Epithelial cell of proximal tubule (primary cell): Measurements from ENCODE around the gene ENOPH1. TPM values are rescaled to one million over a fixed set of nuclear protein-coding genes. Genes with fewer than 3 reads are reported as not detected.
"Not testable (repeated sequence)": the region's sequence is repeated elsewhere in the genome, so short reads cannot be mapped to it uniquely, and the experiment has no call there.

Experiments used
- DNase-seq: peaks from one replicate; pipeline ENCODE4 v3.0.0-alpha.2; 2011; ENCODE audit warnings: low read depth
- H3K4me3 ChIP-seq: 2 replicates; pipeline ENCODE4 v1.5.1; 2011; ENCODE audit warnings: low read depth, mild to moderate bottlenecking, low read length
- CTCF ChIP-seq: conservative IDR thresholded peaks from 2 replicates; pipeline ENCODE4 v1.5.1; 2012; ENCODE audit warnings: low read depth, mild to moderate bottlenecking, low read length
- total RNA-seq: library from RNA; depleted of rRNA; stranded (reverse); fragments of >200 nt; gene quantifications from 2 replicates; pipeline ENCODE4 v1.2.3, GENCODE V29; 2015

The ENOPH1 gene
- total RNA-seq, 1 donor from 2014 or later: 53.5 TPM

GRCh38 chr4:82467471-82467870, 37.1 kb downstream of the ENOPH1 start:
- no peak overlapping the region for H3K4me3 ChIP-seq
- DNase-seq: no peak
- no peak for TF ChIP-seq CTCF

GRCh38 chr4:82469791-82470345, 39.5 kb downstream of the ENOPH1 start:
- no peak overlapping the region for H3K4me3 ChIP-seq
- peak; percentile 39 for DNase-seq
- TF ChIP-seq CTCF: peak; percentile 15

- H3K4me3 ChIP-seq, DNase-seq: not testable (repeated sequence)
These were observed 42.7 kb downstream of the ENOPH1 start for GRCh38 chr4:82473080-82473479.

- no peak for TF ChIP-seq CTCF
- no peak overlapping the region for H3K4me3 ChIP-seq
- DNase-seq: no peak
These were observed 43.3 kb downstream of the ENOPH1 start for GRCh38 chr4:82473621-82474164.

GRCh38 chr4:82475931-82476330, 45.5 kb downstream of the ENOPH1 start:
- not testable (repeated sequence) for H3K4me3 ChIP-seq, DNase-seq

- H3K4me3 ChIP-seq, DNase-seq: not testable (repeated sequence)
These were observed 47.1 kb downstream of the ENOPH1 start for GRCh38 chr4:82477469-82477868.

GRCh38 chr4:82479562-82479961, 49.2 kb downstream of the ENOPH1 start:
- DNase-seq: no peak
- no peak overlapping the region for H3K4me3 ChIP-seq
- TF ChIP-seq CTCF: no peak

- no peak for TF ChIP-seq CTCF
- no peak for DNase-seq
- no peak overlapping the region for H3K4me3 ChIP-seq
These were observed 50.5 kb downstream of the ENOPH1 start for GRCh38 chr4:82480771-82481505.
